Prostate gland (tissue), 2 donors: ENCODE results near the gene ITGA6.

Source experiments
- CTCF ChIP-seq, 4 experiments: fragments of 200-600 bp in 2 of 4; fragments of 450-650 bp in 2 of 4; sonication (generic) in 2 of 4; IDR thresholded peaks; 1 replicate in 3 of 4; 2 replicates in 1 of 4; pipeline ENCODE4 v1.5.1; 2016 to 2019; ENCODE audit warnings: antibody characterized with exemption in 4 of 4, mild to moderate bottlenecking in 2 of 4, moderate library complexity in 2 of 4
- POLR2A ChIP-seq: fragments of 450-650 bp; IDR thresholded peaks from one replicate; pipeline ENCODE4 v1.6.1; 2016; ENCODE audit warnings: antibody characterized with exemption, mild to moderate bottlenecking
- POLR2AphosphoS5 ChIP-seq: sonication (generic); formaldehyde crosslinking; IDR thresholded peaks from one replicate; pipeline ENCODE4 v1.6.1; 2017; ENCODE audit warnings: antibody characterized with exemption

- TF ChIP-seq POLR2A = no peak
- no peak for TF ChIP-seq CTCF (IDR thresholded peaks at IDR 0.05)
- TF ChIP-seq POLR2AphosphoS5 = no peak
These were observed 35.0 kb downstream of the ITGA6 start for GRCh38 chr2:172462373-172462848.
